Panc1 (cell line): ENCODE results near the gene USP30. TPM values are rescaled to one million over a fixed set of nuclear protein-coding genes. Genes with fewer than 3 reads are reported as not detected.

Experiments
- ATAC-seq: fragments of 200-7000 bp; cut with Tn5 transposase; 2 replicates; pipeline ENCODE4 v1.9.1; 2020; ENCODE audit warnings: mild to moderate bottlenecking, moderate library complexity
- BruUV-seq: library from RNA; stranded (reverse); fragments of 400-500 nt; replicated peaks from 2 replicates; lab custom pipeline; 2021; lab: Mats Ljungman, UMichigan
- CTCF ChIA-PET: fragments of 300-600 bp; sonication (Branson Sonifier 250); formaldehyde crosslinking; loops from one replicate; lab custom pipeline; 2022; ENCODE audit warnings: antibody characterized with exemption; lab: Charles Lee
- POLR2A ChIA-PET: fragments of 300-600 bp; sonication (Branson Sonifier 250); formaldehyde crosslinking; loops from one replicate; lab custom pipeline; 2022; ENCODE audit warnings: antibody characterized with exemption; lab: Charles Lee
- DNase-seq: peaks from one replicate; pipeline ENCODE4 v3.0.0-alpha.2; 2010; ENCODE audit warnings: low read depth, low spot score
- H3K27ac ChIP-seq: 2 replicates; pipeline ENCODE4 v1.5.1; 2011; ENCODE audit warnings: mild to moderate bottlenecking, low read length, inconsistent platforms
- H3K27me3 ChIP-seq: fragments of 200-500 bp; sonication (Bioruptor generic); 2 replicates; pipeline ENCODE4 v1.6.0; 2014; ENCODE audit warnings: low read length, inconsistent platforms; ENCODE audit not compliant: control insufficient read depth, insufficient read depth
- H3K36me3 ChIP-seq: fragments of 200-500 bp; sonication (Bioruptor generic); 2 replicates; pipeline ENCODE4 v1.5.1; 2014; ENCODE audit warnings: inconsistent platforms, mild to moderate bottlenecking, low read length, moderate library complexity; ENCODE audit not compliant: control insufficient read depth, insufficient read depth
- H3K4me1 ChIP-seq: 2 replicates; pipeline ENCODE4 v1.5.1; 2011; ENCODE audit warnings: inconsistent platforms, mild to moderate bottlenecking, low read length, moderate library complexity; ENCODE audit not compliant: control insufficient read depth, insufficient read depth
- H3K4me3 ChIP-seq, 2 experiments: 2 replicates each; pipeline ENCODE4 v1.5.1; 2011 to 2012; ENCODE audit warnings: low read depth in 2 of 2, low read length in 2 of 2, mild to moderate bottlenecking in 2 of 2, inconsistent platforms in 1 of 2, moderate library complexity in 1 of 2
- H3K9me3 ChIP-seq: fragments of 200-500 bp; sonication (Bioruptor generic); 2 replicates; pipeline ENCODE4 v1.5.1; 2014; ENCODE audit warnings: low read depth, mild to moderate bottlenecking, inconsistent platforms, low read length, moderate library complexity; ENCODE audit not compliant: control insufficient read depth, insufficient read depth
- POLR2AphosphoS5 ChIP-seq: IDR thresholded peaks from 2 replicates; pipeline ENCODE4 v1.6.1; 2012; ENCODE audit warnings: mild to moderate bottlenecking, low read depth, low read length, moderate library complexity
- REST ChIP-seq, 2 experiments: IDR thresholded peaks; 2 replicates each; pipeline ENCODE4 v1.6.1; 2011 to 2012; ENCODE audit warnings: low read depth in 2 of 2, control low read depth in 1 of 2, low read length in 1 of 2, mild to moderate bottlenecking in 1 of 2, moderate library complexity in 1 of 2; ENCODE audit not compliant: insufficient read depth in 1 of 2
- SIN3A ChIP-seq: IDR thresholded peaks from 2 replicates; pipeline ENCODE4 v1.6.1; 2012; ENCODE audit warnings: low read depth, mild to moderate bottlenecking, low read length, moderate library complexity, borderline replicate concordance; ENCODE audit not compliant: insufficient read depth
- TCF7L2 ChIP-seq: IDR thresholded peaks from 2 replicates; pipeline ENCODE4 v1.6.1; 2011; ENCODE audit warnings: mild to moderate bottlenecking, low read depth, low read length, inconsistent platforms
- in situ Hi-C: cut with HindIII; loops from 2 replicates; pipeline ENCODE4 v1.10.0; 2016; ENCODE audit warnings: low sequenced_read_pairs, low pct_unique_long_range_greater_than_20kb
- intact Hi-C: fragments of 100-400 bp; cut with micrococcal nuclease; formaldehyde crosslinking; loops from one replicate; pipeline ENCODE4 v1.10.0; 2022; ENCODE audit not compliant: unreplicated experiment
- total RNA-seq: library from RNA; stranded (reverse); gene quantifications from one replicate; pipeline ENCODE4 v1.2.1, GENCODE V29; 2021; ENCODE audit not compliant: unreplicated experiment
- TF ChIP-seq, protein P1 (sequence below): fragments of 450-650 bp; IDR thresholded peaks from 2 replicates; pipeline ENCODE4 v1.5.1; 2017; ENCODE audit warnings: mild to moderate bottlenecking

Gene USP30
- total RNA-seq, 1 experiment from 2014 or later: 5.7 TPM

DNA sequence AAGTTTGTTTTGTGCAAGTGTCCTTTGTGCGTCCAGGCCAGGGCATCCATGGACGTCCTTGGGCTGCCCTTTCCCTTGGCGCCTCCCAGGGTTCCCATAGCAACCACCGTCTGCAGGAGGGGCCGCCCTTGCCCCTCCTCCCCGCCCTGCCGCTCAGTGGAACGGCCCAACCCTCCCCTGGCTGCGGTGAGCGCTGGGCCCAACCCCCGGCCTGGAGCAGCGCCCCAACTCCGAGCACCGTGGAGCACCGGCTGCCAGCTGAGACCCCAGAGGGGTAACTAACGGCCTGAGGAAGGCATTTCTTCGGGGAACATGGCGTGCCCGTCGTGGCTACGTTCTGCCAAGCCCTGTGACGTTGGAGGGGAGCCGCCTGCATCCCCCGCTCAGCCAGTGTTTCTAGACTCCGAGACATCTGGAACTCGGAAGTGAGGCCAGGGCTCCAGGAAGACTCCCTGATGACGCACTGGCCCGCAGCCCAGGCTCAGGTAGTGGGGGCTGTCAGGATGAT lies 58.7 kb downstream of the USP30 start:
- peak; percentile 98 for ATAC-seq
- in situ Hi-C loops (no loop called here), intact Hi-C loops (loop anchor here (5.0 to 10.0 kb wide), 2 partner anchors 144 to 276 kb away; no protein-coding TSS in a partner anchor)
- Histone ChIP-seq H3K27me3 (no peaks in the 10 kb centered on the region), H3K4me1 (peaks cover 18% of the 10 kb centered on the region), H3K9me3 (no peaks in the 10 kb centered on the region), H3K27ac (peak overlapping the region; percentile 85), H3K4me3 (peak overlapping the region; percentile 53 to 71), H3K36me3 (peaks cover 2% of the 10 kb centered on the region; the same call in 1 of the 2 replicates)
- ChIA-PET CTCF (interaction anchor here (1.1 to 2.0 kb wide), 2 partner anchors 12 to 274 kb away, joined by 3 to 9 read pairs; no protein-coding TSS in a partner anchor), POLR2A (no interaction called here)
- TF ChIP-seq POLR2AphosphoS5 (peak; percentile 65), REST (IDR thresholded peaks at IDR 0.05; ENCODE audit: insufficient read depth in 1 of 2, low read depth in 2 of 2, low read length in 1 of 2) (no peak), SIN3A (no peak; the same call in 1 of the 2 replicates)
- BruUV-seq: no TSS peak
- DNase-seq: no peak

DNA sequence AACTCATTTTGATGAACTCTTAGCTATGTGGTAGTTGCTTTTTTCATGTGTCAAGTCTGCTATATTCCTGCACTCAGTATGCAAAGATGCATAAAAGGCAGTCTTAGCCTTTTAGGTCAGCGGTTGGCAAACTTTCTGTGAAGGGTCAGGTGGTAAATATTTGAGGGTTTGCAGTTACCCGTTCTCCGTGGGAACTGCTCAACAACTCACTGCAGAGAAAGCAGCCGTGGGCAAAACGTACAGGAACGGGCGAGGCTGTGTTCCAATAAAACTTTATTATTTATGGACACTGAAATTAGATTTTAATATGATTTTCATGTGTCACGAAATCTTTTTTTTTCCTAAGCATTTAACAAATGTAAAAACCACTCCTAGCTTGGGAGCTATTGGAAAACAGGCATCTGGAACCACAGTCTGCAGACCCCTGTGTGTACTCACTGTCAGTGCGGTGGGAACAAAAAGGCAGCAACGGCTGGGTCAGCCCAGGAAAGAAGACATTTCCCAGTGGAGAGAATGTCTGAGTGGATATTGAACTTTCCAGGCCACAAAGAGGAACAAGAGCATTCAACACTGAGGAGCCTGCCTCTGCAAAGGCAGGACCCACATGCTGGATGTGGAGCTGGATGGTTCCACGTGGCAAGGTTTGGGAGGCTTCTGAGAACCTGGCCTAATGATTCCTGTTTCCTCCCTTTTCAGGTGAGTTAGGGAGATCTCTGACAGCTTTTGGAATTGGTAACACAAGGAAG lies 60.5 kb downstream of the USP30 start:
- intact Hi-C loops (loop anchor here (5.0 to 10.0 kb wide), 2 partner anchors 142 to 274 kb away; no protein-coding TSS in a partner anchor), in situ Hi-C loops (no loop called here)
- no peaks in the 10 kb centered on the region for H3K27me3 ChIP-seq
- DNase-seq: no peak
- no peak overlapping the region for H3K4me3 ChIP-seq
- peaks cover under 1% of the 10 kb centered on the region; the same call in 1 of the 2 replicates for H3K36me3 ChIP-seq
- H3K27ac ChIP-seq: no peak overlapping the region; the same call in 1 of the 2 replicates
- BruUV-seq: no TSS peak
- CTCF ChIA-PET: interaction anchor here (0.6 to 2.0 kb wide), 4 partner anchors 18 to 1075 kb away, joined by 3 to 9 read pairs (median 5); no protein-coding TSS in a partner anchor
- no peak for ATAC-seq
- TF ChIP-seq SIN3A (no peak), TCF7L2 (no peak)
- peaks cover 18% of the 10 kb centered on the region for H3K4me1 ChIP-seq
- POLR2A ChIA-PET: interaction anchor here (0.6 to 0.7 kb wide), 2 partner anchors 200 to 276 kb away, joined by 5 to 10 read pairs; no protein-coding TSS in a partner anchor
- no peaks in the 10 kb centered on the region for H3K9me3 ChIP-seq

DNA sequence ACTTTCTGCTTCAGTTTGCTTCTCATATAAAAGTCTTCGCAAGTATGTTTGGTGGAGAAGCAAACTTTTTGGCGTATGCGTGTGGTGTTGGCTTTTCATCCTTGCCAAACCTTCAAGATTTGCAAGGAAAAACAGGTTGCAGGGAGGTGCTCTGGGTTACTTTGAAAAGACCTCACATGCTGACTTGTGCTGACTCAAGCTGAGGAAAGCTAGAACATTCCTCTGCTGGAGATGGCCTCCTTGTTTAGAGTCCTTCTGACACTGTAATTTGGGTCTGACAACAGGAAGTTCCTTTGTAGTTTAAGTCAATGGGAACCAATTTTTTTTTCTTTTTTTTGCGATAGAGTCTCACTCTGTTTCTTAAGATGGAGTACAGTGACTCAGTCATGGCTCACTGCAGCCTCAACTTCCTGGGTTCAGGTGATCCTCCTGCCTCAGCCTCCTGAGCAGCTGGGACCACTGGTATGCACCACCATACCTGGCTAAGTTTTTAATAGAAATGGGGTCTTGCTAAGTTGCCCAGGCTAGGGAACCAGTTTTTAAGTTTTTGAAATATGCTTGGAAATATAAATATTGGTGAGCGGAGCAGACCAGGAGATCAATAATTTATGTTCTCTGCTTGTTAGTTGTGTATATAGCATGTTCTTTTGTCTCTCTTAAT lies 61.4 kb downstream of the USP30 start:
- BruUV-seq: no TSS peak
- H3K27ac ChIP-seq: no peak overlapping the region
- no peak overlapping the region for H3K4me3 ChIP-seq
- H3K27me3 ChIP-seq: no peaks in the 10 kb centered on the region
- TF ChIP-seq SIN3A (no peak), TCF7L2 (no peak), REST (IDR thresholded peaks at IDR 0.05; ENCODE audit: insufficient read depth in 1 of 2, low read depth in 2 of 2, low read length in 1 of 2) (no peak), POLR2AphosphoS5 (no peak)
- TF ChIP-seq, protein P1, sequence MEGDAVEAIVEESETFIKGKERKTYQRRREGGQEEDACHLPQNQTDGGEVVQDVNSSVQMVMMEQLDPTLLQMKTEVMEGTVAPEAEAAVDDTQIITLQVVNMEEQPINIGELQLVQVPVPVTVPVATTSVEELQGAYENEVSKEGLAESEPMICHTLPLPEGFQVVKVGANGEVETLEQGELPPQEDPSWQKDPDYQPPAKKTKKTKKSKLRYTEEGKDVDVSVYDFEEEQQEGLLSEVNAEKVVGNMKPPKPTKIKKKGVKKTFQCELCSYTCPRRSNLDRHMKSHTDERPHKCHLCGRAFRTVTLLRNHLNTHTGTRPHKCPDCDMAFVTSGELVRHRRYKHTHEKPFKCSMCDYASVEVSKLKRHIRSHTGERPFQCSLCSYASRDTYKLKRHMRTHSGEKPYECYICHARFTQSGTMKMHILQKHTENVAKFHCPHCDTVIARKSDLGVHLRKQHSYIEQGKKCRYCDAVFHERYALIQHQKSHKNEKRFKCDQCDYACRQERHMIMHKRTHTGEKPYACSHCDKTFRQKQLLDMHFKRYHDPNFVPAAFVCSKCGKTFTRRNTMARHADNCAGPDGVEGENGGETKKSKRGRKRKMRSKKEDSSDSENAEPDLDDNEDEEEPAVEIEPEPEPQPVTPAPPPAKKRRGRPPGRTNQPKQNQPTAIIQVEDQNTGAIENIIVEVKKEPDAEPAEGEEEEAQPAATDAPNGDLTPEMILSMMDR: no peak
- intact Hi-C loops: loop anchor here (5.0 to 10.0 kb wide), 2 partner anchors 141 to 274 kb away; no protein-coding TSS in a partner anchor
- CTCF ChIA-PET: no interaction called here
- DNase-seq: no peak
- in situ Hi-C loops: no loop called here
- H3K4me1 ChIP-seq: peaks cover 18% of the 10 kb centered on the region
- POLR2A ChIA-PET: no interaction called here
- H3K36me3 ChIP-seq: no peaks in the 10 kb centered on the region
- H3K9me3 ChIP-seq: no peaks in the 10 kb centered on the region
- ATAC-seq: no peak
